Anterior cingulate cortex (tissue), 58 donors: Measurements from ENCODE around the gene CCDC61.

Experiments
- DNase-seq, 58 donors: peaks; one replicate each; lab custom pipeline; 2025; lab: John Stamatoyannopoulos, UW

Gene CCDC61

GRCh38 chr19:46035546-46035945, 40.3 kb downstream of the CCDC61 start:
- DNase-seq: no peak

- no peak for DNase-seq
Observed at GRCh38 chr19:46035986-46036743, 40.9 kb downstream of the CCDC61 start.

- DNase-seq: no peak
Observed at GRCh38 chr19:46036744-46037128, 41.5 kb downstream of the CCDC61 start.

DNA sequence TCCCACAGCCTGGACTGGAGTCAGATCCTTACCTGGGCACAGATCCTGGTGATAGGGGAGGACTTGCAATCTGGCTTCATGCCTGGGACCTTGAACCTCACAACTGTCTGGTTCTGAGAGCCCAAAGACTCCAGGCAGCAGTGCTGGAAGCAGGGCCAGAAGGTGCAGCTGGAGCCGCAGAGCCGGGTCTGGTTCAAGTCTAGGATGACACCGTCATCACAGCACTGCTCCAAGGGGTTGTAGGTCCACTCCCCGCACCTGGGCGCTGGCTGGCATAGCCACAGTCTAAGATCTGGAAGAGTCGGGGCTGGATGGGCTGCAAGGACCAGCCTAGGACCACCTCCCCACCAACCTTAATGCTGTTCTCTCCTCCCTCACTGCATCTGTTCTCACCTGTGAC, 44.9 kb downstream of the CCDC61 start:
- DNase-seq: no peak

- no peak for DNase-seq
Observed at GRCh38 chr19:46040952-46041500, 45.8 kb downstream of the CCDC61 start, which contains the start of gene IGFL4. TSS of gene IGFL4 (minus strand) at chr19:46041002. CDS start at chr19:46040962, 40 bp downstream.

- no peak for DNase-seq
Observed at GRCh38 chr19:46042252-46042883, 47.1 kb downstream of the CCDC61 start.

GRCh38 chr19:46043519-46043918, 48.3 kb downstream of the CCDC61 start:
- DNase-seq: no peak

GRCh38 chr19:46049597-46049996, 54.3 kb downstream of the CCDC61 start:
- no peak for DNase-seq

DNA sequence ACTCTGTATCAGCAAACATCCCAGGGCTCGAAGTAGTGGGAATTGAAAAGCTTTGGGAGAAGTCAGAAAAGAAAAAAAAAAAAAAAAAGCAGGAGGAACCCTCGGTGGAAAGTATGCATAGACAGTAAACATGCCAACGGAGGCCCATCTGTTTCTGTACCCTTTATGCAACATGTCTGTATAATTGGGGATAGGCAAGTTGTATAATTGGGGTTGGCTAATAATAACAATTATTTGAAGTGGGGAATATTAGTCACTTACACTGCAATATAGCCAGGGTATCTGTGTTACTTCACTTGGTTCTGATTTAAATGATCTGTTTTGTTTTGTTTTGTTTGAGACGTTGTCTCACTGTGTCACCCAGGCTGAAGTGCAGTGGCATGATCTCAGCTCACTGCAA, 57.6 kb downstream of the CCDC61 start:
- no peak for DNase-seq

GRCh38 chr19:46056536-46056935, 61.3 kb downstream of the CCDC61 start:
- no peak for DNase-seq

- no peak for DNase-seq
Observed at GRCh38 chr19:46058778-46059177, 63.5 kb downstream of the CCDC61 start.

- DNase-seq: no peak
Observed at GRCh38 chr19:46060012-46060411, 64.7 kb downstream of the CCDC61 start.

- DNase-seq: no peak
Observed at GRCh38 chr19:46063201-46063600, 67.9 kb downstream of the CCDC61 start.

DNA sequence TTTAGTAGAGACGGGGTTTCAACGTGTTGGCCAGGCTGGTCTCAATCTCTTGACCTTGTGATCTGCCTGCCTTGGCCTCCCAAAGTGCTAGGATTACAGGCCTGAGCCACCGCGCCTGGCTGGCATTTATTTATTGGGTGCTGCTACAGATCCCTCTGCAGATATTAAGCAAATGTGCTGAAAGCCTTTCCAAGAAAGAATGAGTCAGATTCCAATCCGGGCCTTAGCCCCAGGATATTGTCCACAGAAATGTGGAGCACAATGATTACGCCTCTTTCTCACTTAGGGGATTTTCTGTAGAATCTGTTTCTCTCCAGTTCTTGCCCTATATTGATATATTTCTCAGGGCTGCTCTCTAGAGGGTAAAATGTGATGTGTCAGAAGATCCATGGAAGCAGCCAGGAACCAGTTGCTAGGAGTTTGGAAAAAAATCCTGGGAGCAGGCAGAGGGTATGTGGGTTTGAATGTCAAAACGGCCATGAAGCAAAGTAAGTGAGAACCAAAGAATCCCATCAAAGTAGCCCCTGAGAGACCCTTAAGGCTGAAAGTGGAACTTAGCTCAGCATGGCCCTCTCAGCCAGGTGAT, 70.3 kb downstream of the CCDC61 start:
- no peak for DNase-seq

DNA sequence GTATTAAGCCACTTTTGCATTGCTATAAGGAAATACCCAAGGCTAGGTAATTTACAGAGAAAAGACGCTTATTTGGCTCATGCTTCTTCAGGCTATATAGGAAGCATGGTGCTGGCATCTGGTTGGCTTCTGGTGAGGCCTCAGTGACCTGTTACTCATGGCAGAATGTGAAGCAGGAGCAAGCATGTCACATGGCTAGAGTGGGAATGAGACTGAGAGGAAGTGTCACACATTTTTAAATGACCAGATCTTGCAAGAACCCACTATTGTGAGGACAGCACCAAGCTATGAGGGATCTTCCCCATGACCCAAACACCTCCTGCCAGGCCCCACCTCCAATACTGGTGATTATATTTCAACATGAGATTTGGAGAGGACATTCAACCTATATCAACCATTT, 71.2 kb downstream of the CCDC61 start:
- DNase-seq: no peak

DNA sequence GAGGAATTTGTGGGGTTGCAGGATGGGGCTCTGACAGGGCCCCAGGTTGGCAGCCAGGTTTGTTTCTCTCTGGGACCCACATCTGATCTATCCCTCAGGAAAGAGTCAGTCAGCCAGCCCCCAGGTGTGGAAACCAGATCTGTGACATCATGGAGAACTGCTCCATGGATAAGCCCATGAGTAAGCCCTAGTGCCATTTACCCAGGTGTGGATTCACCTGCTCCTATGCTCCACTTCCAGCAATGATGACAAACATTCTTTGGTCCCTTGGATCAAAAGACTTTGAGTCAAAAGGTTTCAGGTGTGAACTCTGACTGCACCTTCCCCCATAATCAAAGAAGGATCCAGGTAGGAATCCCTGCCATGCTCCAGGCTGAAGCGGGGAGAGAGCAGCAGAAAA, 72.4 kb downstream of the CCDC61 start:
- DNase-seq: no peak
